Neural cell (in vitro differentiated cells): ENCODE results near the gene CADPS2.
"Not testable (repeated sequence)": the region's sequence is repeated elsewhere in the genome, so short reads cannot be mapped to it uniquely, and the experiment has no call there.

Experiments
- POLR2AphosphoS5 ChIP-seq: IDR thresholded peaks from 2 replicates; pipeline ENCODE4 v1.6.1; 2012
- TAF1 ChIP-seq: IDR thresholded peaks from 2 replicates; pipeline ENCODE4 v1.6.1; 2012; ENCODE audit warnings: low read depth
- TF ChIP-seq, protein P1 (sequence below): fragments of 450-650 bp; IDR thresholded peaks from 2 replicates; pipeline ENCODE4 v1.5.1; 2014; ENCODE audit warnings: antibody characterized with exemption, mild to moderate bottlenecking, moderate library complexity; ENCODE audit not compliant: poor library complexity, severe bottlenecking

DNA sequence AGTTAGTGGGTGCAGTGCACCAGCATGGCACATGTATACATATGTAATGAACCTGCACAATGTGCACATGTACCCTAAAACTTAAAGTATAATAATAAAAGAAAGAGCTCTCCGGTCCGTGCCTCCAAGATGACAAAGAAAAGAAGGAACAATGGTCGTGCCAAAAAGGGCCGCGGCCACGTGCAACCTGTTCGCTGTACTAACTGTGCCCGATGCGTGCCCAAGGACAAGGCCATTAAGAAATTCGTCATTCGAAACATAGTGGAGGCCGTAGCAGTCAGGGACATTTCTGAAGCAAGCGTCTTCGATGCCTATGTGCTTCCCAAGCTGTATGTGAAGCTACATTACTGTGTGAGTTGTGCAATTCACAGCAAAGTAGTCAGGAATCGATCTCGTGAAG is 205.1 kb downstream of the CADPS2 start:
- TF ChIP-seq TAF1, POLR2AphosphoS5: not testable (repeated sequence)
- TF ChIP-seq, protein P1, sequence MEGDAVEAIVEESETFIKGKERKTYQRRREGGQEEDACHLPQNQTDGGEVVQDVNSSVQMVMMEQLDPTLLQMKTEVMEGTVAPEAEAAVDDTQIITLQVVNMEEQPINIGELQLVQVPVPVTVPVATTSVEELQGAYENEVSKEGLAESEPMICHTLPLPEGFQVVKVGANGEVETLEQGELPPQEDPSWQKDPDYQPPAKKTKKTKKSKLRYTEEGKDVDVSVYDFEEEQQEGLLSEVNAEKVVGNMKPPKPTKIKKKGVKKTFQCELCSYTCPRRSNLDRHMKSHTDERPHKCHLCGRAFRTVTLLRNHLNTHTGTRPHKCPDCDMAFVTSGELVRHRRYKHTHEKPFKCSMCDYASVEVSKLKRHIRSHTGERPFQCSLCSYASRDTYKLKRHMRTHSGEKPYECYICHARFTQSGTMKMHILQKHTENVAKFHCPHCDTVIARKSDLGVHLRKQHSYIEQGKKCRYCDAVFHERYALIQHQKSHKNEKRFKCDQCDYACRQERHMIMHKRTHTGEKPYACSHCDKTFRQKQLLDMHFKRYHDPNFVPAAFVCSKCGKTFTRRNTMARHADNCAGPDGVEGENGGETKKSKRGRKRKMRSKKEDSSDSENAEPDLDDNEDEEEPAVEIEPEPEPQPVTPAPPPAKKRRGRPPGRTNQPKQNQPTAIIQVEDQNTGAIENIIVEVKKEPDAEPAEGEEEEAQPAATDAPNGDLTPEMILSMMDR, result not testable (repeated sequence)
